ENCODE measurements around the gene NUFIP2. TPM values are rescaled to one million over a fixed set of nuclear protein-coding genes. Genes with fewer than 3 reads are reported as not detected.

The NUFIP2 gene
- total and polyA plus RNA-seq, 4 donors: 10.2 to 71.6 (median 29.6) TPM

GRCh38 chr17:29289852-29290251 lies 4.1 kb downstream of the NUFIP2 start:
- 87 to 90% methylated on average over 9 of the region's 9 CpGs for WGBS, 2 donors
- ATAC-seq (ENCODE audit: insufficient read depth, low FRiP score) (no peak), DNase-seq (no peak)
- Histone ChIP-seq H3K36me3 (ENCODE audit: control insufficient read depth in 4 of 4, insufficient read depth in 4 of 4, low read length in 4 of 4) (peaks cover 12 to 18% (median 14%) of the 10 kb centered on the region in 4 donors), H3K4me3 (no peak overlapping the region), H3K4me1 (ENCODE audit: control insufficient read depth in 5 of 5, insufficient read depth in 5 of 5, low read length in 5 of 5) (peaks cover 5 to 24% (median 13%) of the 10 kb centered on the region in 5 donors), H3K9ac (ENCODE audit: insufficient read depth in 1 of 2, low read length in 2 of 2) (no peak overlapping the region), H3K9me3 (ENCODE audit: control insufficient read depth in 4 of 4, insufficient read depth in 3 of 4, low read length in 3 of 4) (no peaks in the 10 kb centered on the region), H3K27ac (ENCODE audit: low read depth in 1 of 2, low read length in 1 of 2) (no peak overlapping the region), H3K27me3 (ENCODE audit: control insufficient read depth in 3 of 3, insufficient read depth in 3 of 3, low read length in 2 of 3) (no peaks in the 10 kb centered on the region)
- no peak for TF ChIP-seq CTCF (IDR thresholded peaks at IDR 0.05; ENCODE audit: control extremely low read depth, extremely low read depth)

- Histone ChIP-seq H3K27me3 (ENCODE audit: control insufficient read depth in 3 of 3, insufficient read depth in 3 of 3, low read length in 2 of 3) (no peaks in the 10 kb centered on the region), H3K36me3 (ENCODE audit: control insufficient read depth in 4 of 4, insufficient read depth in 4 of 4, low read length in 4 of 4) (peaks cover 25 to 41% (median 32%) of the 10 kb centered on the region in 4 donors), H3K4me3 (no peak overlapping the region), H3K27ac (ENCODE audit: low read depth in 1 of 2, low read length in 1 of 2) (no peak overlapping the region), H3K4me1 (ENCODE audit: control insufficient read depth in 5 of 5, insufficient read depth in 5 of 5, low read length in 5 of 5) (peaks cover 0 to 27% (median 5%) of the 10 kb centered on the region in 5 donors), H3K9ac (ENCODE audit: insufficient read depth in 1 of 2, low read length in 2 of 2) (no peak overlapping the region), H3K9me3 (ENCODE audit: control insufficient read depth in 4 of 4, insufficient read depth in 3 of 4, low read length in 3 of 4) (no peaks in the 10 kb centered on the region)
- no peak for TF ChIP-seq CTCF (IDR thresholded peaks at IDR 0.05; ENCODE audit: control extremely low read depth, extremely low read depth)
- WGBS, 2 donors: 67 to 74% methylated on average over 2 of the region's 2 CpGs
- no peak for ATAC-seq (ENCODE audit: insufficient read depth, low FRiP score)
- DNase-seq: no peak
Measured at GRCh38 chr17:29283961-29284360, 10.0 kb downstream of the NUFIP2 start.

GRCh38 chr17:29283496-29283895 lies 10.5 kb downstream of the NUFIP2 start:
- Histone ChIP-seq H3K27me3 (ENCODE audit: control insufficient read depth in 3 of 3, insufficient read depth in 3 of 3, low read length in 2 of 3) (no peaks in the 10 kb centered on the region), H3K4me1 (ENCODE audit: control insufficient read depth in 5 of 5, insufficient read depth in 5 of 5, low read length in 5 of 5) (peaks cover 0 to 24% (median 5%) of the 10 kb centered on the region in 5 donors), H3K9ac (ENCODE audit: insufficient read depth in 1 of 2, low read length in 2 of 2) (no peak overlapping the region), H3K9me3 (ENCODE audit: control insufficient read depth in 4 of 4, insufficient read depth in 3 of 4, low read length in 3 of 4) (peaks cover 0 to 2% (median 0%) of the 10 kb centered on the region in 4 donors), H3K36me3 (ENCODE audit: control insufficient read depth in 4 of 4, insufficient read depth in 4 of 4, low read length in 4 of 4) (peaks cover 25 to 41% (median 31%) of the 10 kb centered on the region in 4 donors), H3K4me3 (no peak overlapping the region), H3K27ac (ENCODE audit: low read depth in 1 of 2, low read length in 1 of 2) (no peak overlapping the region)
- TF ChIP-seq CTCF (IDR thresholded peaks at IDR 0.05; ENCODE audit: control extremely low read depth, extremely low read depth): no peak
- 74 to 82% methylated on average over 5 of the region's 5 CpGs for WGBS, 2 donors
- ATAC-seq (ENCODE audit: insufficient read depth, low FRiP score) (no peak), DNase-seq (no peak)

All from lung (tissue), 12 donors.